Tongue (tissue), 2 donors: ENCODE measurements around the gene CEP19. TPM values are rescaled to one million over a fixed set of nuclear protein-coding genes. Genes with fewer than 3 reads are reported as not detected.
"Not testable (repeated sequence)": the region's sequence is repeated elsewhere in the genome, so short reads cannot be mapped to it uniquely, and the experiment has no call there.

Source experiments
- DNase-seq: peaks from one replicate; pipeline ENCODE4 v3.0.0-alpha.2; 2015
- total RNA-seq: library from RNA; depleted of rRNA; stranded (reverse); fragments of >200 nt; gene quantifications from one replicate; pipeline ENCODE4 v1.2.3, GENCODE V29; 2014

The CEP19 gene
- 2.6 TPM for total RNA-seq

GRCh38 chr3:196711838-196712513, at the start of gene CEP19, which contains the start of gene PIGX:
CEP19 (minus strand) TSS chr3:196712250; CDS start chr3:196708657, 3,593 bp downstream.
PIGX (plus strand) TSS chr3:196712377.
- peak; percentile 94 for DNase-seq

GRCh38 chr3:196757876-196758739, 46.1 kb upstream of the CEP19 start:
- DNase-seq, result no peak

GRCh38 chr3:196756732-196757131, 44.7 kb upstream of the CEP19 start:
- no peak for DNase-seq

- DNase-seq, result no peak
Observed at GRCh38 chr3:196754091-196754981, 42.3 kb upstream of the CEP19 start.

- no peak for DNase-seq
Observed at GRCh38 chr3:196753201-196753600, 41.2 kb upstream of the CEP19 start.

GRCh38 chr3:196749125-196749524, 37.1 kb upstream of the CEP19 start:
- DNase-seq, result no peak

- not testable (repeated sequence) for DNase-seq
Observed at GRCh38 chr3:196743569-196743968, 31.5 kb upstream of the CEP19 start.

- no peak for DNase-seq
Observed at GRCh38 chr3:196741249-196741889, 29.3 kb upstream of the CEP19 start.

GRCh38 chr3:196740481-196741248, 28.6 kb upstream of the CEP19 start:
- peak; percentile 72 for DNase-seq

- DNase-seq, result peak; percentile 95
Observed at GRCh38 chr3:196739671-196740480, 27.8 kb upstream of the CEP19 start, which contains the start of gene PAK2. PAK2 (plus strand) TSS chr3:196739857; CDS start chr3:196782647, 42,790 bp downstream.

- no peak for DNase-seq
Observed at GRCh38 chr3:196737655-196738054, 25.6 kb upstream of the CEP19 start.

- DNase-seq, result no peak
Observed at GRCh38 chr3:196736670-196737374, 24.8 kb upstream of the CEP19 start.

- no peak for DNase-seq
Observed at GRCh38 chr3:196735751-196736150, 23.7 kb upstream of the CEP19 start.

GRCh38 chr3:196726788-196727675, 15.0 kb upstream of the CEP19 start:
- no peak for DNase-seq

GRCh38 chr3:196721097-196721496, 9.0 kb upstream of the CEP19 start:
- DNase-seq, result no peak

GRCh38 chr3:196717162-196717561, 5.1 kb upstream of the CEP19 start:
- not testable (repeated sequence) for DNase-seq

- peak; percentile 85 for DNase-seq
Observed at GRCh38 chr3:196712514-196713413, 714 bp upstream of the CEP19 start.
